ENCODE results near the gene SLC35F3. TPM values are rescaled to one million over a fixed set of nuclear protein-coding genes. Genes with fewer than 3 reads are reported as not detected.

The SLC35F3 gene
- total RNA-seq, 1 donor from 2014 or later: 0.25 TPM

- peak in 1 of 2 experiments; percentile 53 for DNase-seq (ENCODE audit: low spot score in 2 of 2, unreplicated experiment in 2 of 2)
- H3K36me3 Mint-ChIP-seq: no peaks in the 10 kb centered on the region
- H3K4me1 Mint-ChIP-seq: peaks cover 4% of the 10 kb centered on the region
- H3K27me3 Mint-ChIP-seq (ENCODE audit: low read depth): peaks cover 67% of the 10 kb centered on the region
- peaks cover 15% of the 10 kb centered on the region for H3K9me3 Mint-ChIP-seq
- TF ChIP-seq CTCF (IDR thresholded peaks at IDR 0.05; ENCODE audit: unreplicated experiment): no peak
- H3K27ac Mint-ChIP-seq: no peak overlapping the region
- H3K4me3 Mint-ChIP-seq: peak overlapping the region; percentile 63
Observed at GRCh38 chr1:234214129-234214910, 309.8 kb downstream of the SLC35F3 start.

GRCh38 chr1:234214911-234215892 is 310.7 kb downstream of the SLC35F3 start:
- H3K9me3 Mint-ChIP-seq: peaks cover 8% of the 10 kb centered on the region
- no peak overlapping the region for H3K27ac Mint-ChIP-seq
- peaks cover 67% of the 10 kb centered on the region for H3K27me3 Mint-ChIP-seq (ENCODE audit: low read depth)
- no peak for DNase-seq (ENCODE audit: low spot score in 2 of 2, unreplicated experiment in 2 of 2)
- peaks cover 4% of the 10 kb centered on the region for H3K4me1 Mint-ChIP-seq
- TF ChIP-seq CTCF (IDR thresholded peaks at IDR 0.05; ENCODE audit: unreplicated experiment): no peak
- peak overlapping the region; percentile 61 for H3K4me3 Mint-ChIP-seq
- H3K36me3 Mint-ChIP-seq: no peaks in the 10 kb centered on the region

GRCh38 chr1:234216116-234216703 is 311.7 kb downstream of the SLC35F3 start:
- Mint-ChIP-seq H3K4me3 (no peak overlapping the region), H3K36me3 (no peaks in the 10 kb centered on the region), H3K27me3 (ENCODE audit: low read depth) (peaks cover 61% of the 10 kb centered on the region), H3K4me1 (peaks cover 4% of the 10 kb centered on the region), H3K27ac (no peak overlapping the region), H3K9me3 (peaks cover 3% of the 10 kb centered on the region)
- TF ChIP-seq CTCF (IDR thresholded peaks at IDR 0.05; ENCODE audit: unreplicated experiment): no peak
- DNase-seq (ENCODE audit: low spot score in 2 of 2, unreplicated experiment in 2 of 2): no peak

- DNase-seq (ENCODE audit: low spot score in 2 of 2, unreplicated experiment in 2 of 2): no peak
- Mint-ChIP-seq H3K9me3 (no peaks in the 10 kb centered on the region), H3K27me3 (ENCODE audit: low read depth) (peaks cover 54% of the 10 kb centered on the region), H3K4me1 (peaks cover 4% of the 10 kb centered on the region), H3K4me3 (no peak overlapping the region), H3K27ac (no peak overlapping the region), H3K36me3 (no peaks in the 10 kb centered on the region)
- TF ChIP-seq CTCF (IDR thresholded peaks at IDR 0.05; ENCODE audit: unreplicated experiment): no peak
Observed at GRCh38 chr1:234217316-234217840, 312.9 kb downstream of the SLC35F3 start.

- no peaks in the 10 kb centered on the region for H3K36me3 Mint-ChIP-seq
- no peak overlapping the region for H3K4me3 Mint-ChIP-seq
- H3K27ac Mint-ChIP-seq: no peak overlapping the region
- H3K4me1 Mint-ChIP-seq: peaks cover 4% of the 10 kb centered on the region
- no peak for DNase-seq (ENCODE audit: low spot score in 2 of 2, unreplicated experiment in 2 of 2)
- no peak for TF ChIP-seq CTCF (IDR thresholded peaks at IDR 0.05; ENCODE audit: unreplicated experiment)
- H3K9me3 Mint-ChIP-seq: no peaks in the 10 kb centered on the region
- H3K27me3 Mint-ChIP-seq (ENCODE audit: low read depth): peaks cover 53% of the 10 kb centered on the region
Observed at GRCh38 chr1:234218078-234218477, 313.6 kb downstream of the SLC35F3 start.
